Stomach (tissue), 9 donors: ENCODE data around the gene HMGXB3. TPM values are rescaled to one million over a fixed set of nuclear protein-coding genes. Genes with fewer than 3 reads are reported as not detected.

Experiments
- DNase-seq, 2 donors: peaks; one replicate each; pipeline versions ENCODE4 v3.0.0 to v3.0.0-alpha.2; 2013 to 2019
- H3K27ac ChIP-seq, 5 donors: fragments of 200-600 bp in 4 of 5; sonication (generic) in 4 of 5; one replicate each; pipeline ENCODE4 v1.5.1; 2013 to 2019; ENCODE audit warnings: mild to moderate bottlenecking in 1 of 5, moderate library complexity in 1 of 5
- H3K27me3 ChIP-seq, 3 donors: fragments of 200-600 bp; sonication (generic); one replicate each; pipeline ENCODE4 v1.5.1; 2017 to 2019; ENCODE audit warnings: mixed run types in 1 of 3
- H3K36me3 ChIP-seq, 4 donors: fragments of 200-600 bp; sonication (generic); 1 replicate in 3 of 4; 2 replicates in 1 of 4; pipeline ENCODE4 v1.5.1; 2016 to 2019
- H3K4me1 ChIP-seq, 4 donors: fragments of 200-600 bp; sonication (generic); one replicate each; pipeline ENCODE4 v1.5.1; 2016 to 2019
- H3K4me3 ChIP-seq, 4 donors: fragments of 200-600 bp; sonication (generic) in 3 of 4; one replicate each; pipeline ENCODE4 v1.5.1; 2016 to 2019; ENCODE audit warnings: mild to moderate bottlenecking in 1 of 4
- H3K9me3 ChIP-seq, 4 donors: fragments of 200-600 bp; sonication (generic); one replicate each; pipeline ENCODE4 v1.5.1; 2016 to 2019
- EP300 ChIP-seq: sonication (generic); formaldehyde crosslinking; IDR thresholded peaks from one replicate; pipeline ENCODE4 v1.6.1; 2017; ENCODE audit warnings: antibody characterized with exemption
- POLR2A ChIP-seq, 4 donors: fragments of 450-650 bp; IDR thresholded peaks; one replicate each; pipeline ENCODE4 v1.6.1; 2016; ENCODE audit warnings: antibody characterized with exemption in 4 of 4, control low read depth in 2 of 4, mild to moderate bottlenecking in 1 of 4, moderate library complexity in 1 of 4
- POLR2AphosphoS5 ChIP-seq, 3 donors: sonication (generic); formaldehyde crosslinking; IDR thresholded peaks; one replicate each; pipeline ENCODE4 v1.6.1; 2016; ENCODE audit warnings: antibody characterized with exemption in 3 of 3
- WGBS, 5 donors: extraction: QIAGEN DNeasy Blood & Tissue Kit in 3 of 5; methylation state at CpG; one replicate each; pipeline versions ENCODE4 v1.1.5 to v1.1.7; 2013 to 2018; 5-methylcytosine and 5-hydroxymethylcytosine counted together
- intact Hi-C: fragments of 100-400 bp; cut with DNase I; formaldehyde crosslinking; loops from one replicate; pipeline ENCODE4 v1.15.1; 2023; ENCODE audit warnings: low total_unique reads
- polyA plus RNA-seq, 3 donors: library from polyadenylated mRNA; stranded (reverse); fragments of 200-250 nt; gene quantifications; one replicate each; pipeline ENCODE4 v1.2.3, GENCODE V29; 2013
- total RNA-seq, 5 donors: library from RNA; depleted of rRNA; stranded (reverse); fragments of >200 nt; gene quantifications; one replicate each; pipeline versions ENCODE4 v1.1.0 to v1.2.3, GENCODE V29; 2014 to 2016
- TF ChIP-seq, protein P1 (sequence below), 7 experiments: fragments of 450-650 bp in 4 of 7; fragments of 200-600 bp in 3 of 7; sonication (generic) in 3 of 7; IDR thresholded peaks; one replicate each; pipeline ENCODE4 v1.5.1; 2016 to 2019; ENCODE audit warnings: antibody characterized with exemption in 7 of 7, control low read depth in 2 of 7, mild to moderate bottlenecking in 1 of 7
- donor health status: healthy with polysubstance abuse.
- donor health status: Bipolar disorder and iron deficiency.
- donor health status: healthy.

The HMGXB3 gene
- total and polyA plus RNA-seq, 8 donors: 7.9 to 90.6 (median 32.6) TPM

DNA sequence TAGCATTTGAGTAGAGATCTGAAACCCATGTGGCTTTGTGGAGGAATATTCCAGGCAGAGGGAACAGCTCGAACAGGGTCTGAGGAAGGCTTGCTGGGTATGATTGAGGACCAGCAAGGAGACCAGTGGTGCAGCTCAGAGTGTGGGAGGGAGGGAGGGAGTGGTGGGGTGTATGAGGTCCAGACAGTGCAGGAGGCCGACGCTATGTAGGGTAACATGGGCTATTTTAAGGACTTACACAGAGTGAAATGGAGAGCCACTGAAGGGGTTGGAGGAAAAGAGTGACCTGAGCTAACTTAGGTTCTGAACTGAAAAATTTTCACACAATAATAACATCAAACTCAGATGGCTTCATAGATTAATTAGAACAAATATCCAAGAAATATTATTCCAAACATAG lies 41.9 kb downstream of the HMGXB3 start:
- Histone ChIP-seq H3K4me1 (peaks cover 5 to 22% (median 13%) of the 10 kb centered on the region in 4 donors), H3K4me3 (no peak overlapping the region), H3K27ac (no peak overlapping the region), H3K36me3 (peaks cover 70 to 100% (median 97%) of the 10 kb centered on the region in 4 donors), H3K9me3 (no peaks in the 10 kb centered on the region), H3K27me3 (no peaks in the 10 kb centered on the region)
- TF ChIP-seq, protein P1, sequence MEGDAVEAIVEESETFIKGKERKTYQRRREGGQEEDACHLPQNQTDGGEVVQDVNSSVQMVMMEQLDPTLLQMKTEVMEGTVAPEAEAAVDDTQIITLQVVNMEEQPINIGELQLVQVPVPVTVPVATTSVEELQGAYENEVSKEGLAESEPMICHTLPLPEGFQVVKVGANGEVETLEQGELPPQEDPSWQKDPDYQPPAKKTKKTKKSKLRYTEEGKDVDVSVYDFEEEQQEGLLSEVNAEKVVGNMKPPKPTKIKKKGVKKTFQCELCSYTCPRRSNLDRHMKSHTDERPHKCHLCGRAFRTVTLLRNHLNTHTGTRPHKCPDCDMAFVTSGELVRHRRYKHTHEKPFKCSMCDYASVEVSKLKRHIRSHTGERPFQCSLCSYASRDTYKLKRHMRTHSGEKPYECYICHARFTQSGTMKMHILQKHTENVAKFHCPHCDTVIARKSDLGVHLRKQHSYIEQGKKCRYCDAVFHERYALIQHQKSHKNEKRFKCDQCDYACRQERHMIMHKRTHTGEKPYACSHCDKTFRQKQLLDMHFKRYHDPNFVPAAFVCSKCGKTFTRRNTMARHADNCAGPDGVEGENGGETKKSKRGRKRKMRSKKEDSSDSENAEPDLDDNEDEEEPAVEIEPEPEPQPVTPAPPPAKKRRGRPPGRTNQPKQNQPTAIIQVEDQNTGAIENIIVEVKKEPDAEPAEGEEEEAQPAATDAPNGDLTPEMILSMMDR (IDR thresholded peaks at IDR 0.05): no peak
- TF ChIP-seq POLR2A (IDR thresholded peaks at IDR 0.05) (no peak), EP300 (no peak), POLR2AphosphoS5 (IDR thresholded peaks at IDR 0.05) (no peak)
- intact Hi-C loops: no loop called here
- DNase-seq: no peak
- WGBS, 5 donors: 86 to 98% (median 92%) methylated on average over 3 of the region's 3 CpGs

DNA sequence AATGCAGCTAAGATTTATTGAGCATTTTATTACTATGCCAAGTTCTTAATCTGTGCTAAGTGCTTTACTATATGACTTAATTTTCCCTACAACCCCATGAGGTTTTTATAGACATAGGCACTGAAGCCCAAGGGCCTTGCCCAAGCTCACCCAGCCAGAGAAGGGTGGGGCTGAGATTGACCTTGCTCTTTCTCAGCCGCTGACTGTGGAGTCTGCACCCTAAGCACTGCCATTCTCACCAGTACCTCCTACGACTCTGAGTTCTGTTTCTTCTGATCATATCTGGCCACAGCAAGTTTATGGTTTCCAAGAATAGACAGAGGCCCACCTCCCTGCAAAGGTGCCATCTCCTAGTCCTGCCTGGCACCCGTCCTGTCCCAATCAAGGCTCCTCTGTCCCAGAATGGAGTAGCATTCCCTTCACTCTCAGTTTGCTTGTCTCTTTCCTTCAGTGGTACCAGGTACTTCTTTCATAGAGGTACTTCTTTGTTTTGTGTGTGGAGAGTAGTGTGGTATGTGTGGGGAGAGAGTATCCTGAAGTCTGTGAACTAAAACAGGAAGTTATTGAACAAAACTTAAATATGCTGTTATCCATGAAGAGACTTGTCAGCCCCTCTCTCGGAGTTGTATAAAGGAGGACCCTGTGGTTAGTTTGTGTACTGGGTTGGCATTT lies 43.3 kb downstream of the HMGXB3 start:
- Histone ChIP-seq H3K36me3 (peaks cover 75 to 100% (median 97%) of the 10 kb centered on the region in 4 donors), H3K4me1 (peaks cover 5 to 18% (median 10%) of the 10 kb centered on the region in 4 donors), H3K27me3 (no peaks in the 10 kb centered on the region), H3K4me3 (no peak overlapping the region), H3K27ac (no peak overlapping the region), H3K9me3 (no peaks in the 10 kb centered on the region)
- DNase-seq: peak in 1 of 2 donors; percentile 42
- intact Hi-C loops: no loop called here
- WGBS, 5 donors: 51 to 67% (median 60%) methylated on average over 4 of the region's 4 CpGs
- no peak for TF ChIP-seq EP300
- no peak for TF ChIP-seq POLR2A (IDR thresholded peaks at IDR 0.05)
- TF ChIP-seq POLR2AphosphoS5 (IDR thresholded peaks at IDR 0.05): no peak
- TF ChIP-seq, protein P1 (IDR thresholded peaks at IDR 0.05): no peak

DNA sequence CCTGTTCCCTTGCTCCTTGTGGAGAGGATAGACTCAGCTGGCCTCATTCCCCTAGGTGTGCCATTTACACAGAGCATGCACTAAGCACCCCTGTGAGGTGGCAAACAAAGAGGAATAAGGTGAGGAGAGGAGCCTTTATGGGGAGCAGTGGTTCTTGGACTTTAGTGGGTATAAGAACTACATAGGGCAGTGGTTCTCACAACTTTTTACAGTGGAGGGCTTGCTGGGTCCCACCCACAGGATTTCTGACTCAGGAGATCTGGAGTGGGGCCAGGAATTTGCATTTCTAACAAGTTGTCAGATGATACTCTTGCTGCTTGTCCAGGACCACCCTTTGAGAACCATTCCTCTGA lies 43.8 kb downstream of the HMGXB3 start:
- TF ChIP-seq, protein P1 (IDR thresholded peaks at IDR 0.05): no peak
- TF ChIP-seq EP300 (no peak), POLR2A (IDR thresholded peaks at IDR 0.05) (no peak), POLR2AphosphoS5 (IDR thresholded peaks at IDR 0.05) (no peak)
- H3K36me3 ChIP-seq: peaks cover 78 to 100% (median 99%) of the 10 kb centered on the region in 4 donors
- peaks cover 5 to 17% (median 10%) of the 10 kb centered on the region in 4 donors for H3K4me1 ChIP-seq
- no peak for DNase-seq
- H3K27me3 ChIP-seq: no peaks in the 10 kb centered on the region
- no peaks in the 10 kb centered on the region for H3K9me3 ChIP-seq
- no peak overlapping the region for H3K4me3 ChIP-seq
- intact Hi-C loops: no loop called here
- H3K27ac ChIP-seq: no peak overlapping the region

DNA sequence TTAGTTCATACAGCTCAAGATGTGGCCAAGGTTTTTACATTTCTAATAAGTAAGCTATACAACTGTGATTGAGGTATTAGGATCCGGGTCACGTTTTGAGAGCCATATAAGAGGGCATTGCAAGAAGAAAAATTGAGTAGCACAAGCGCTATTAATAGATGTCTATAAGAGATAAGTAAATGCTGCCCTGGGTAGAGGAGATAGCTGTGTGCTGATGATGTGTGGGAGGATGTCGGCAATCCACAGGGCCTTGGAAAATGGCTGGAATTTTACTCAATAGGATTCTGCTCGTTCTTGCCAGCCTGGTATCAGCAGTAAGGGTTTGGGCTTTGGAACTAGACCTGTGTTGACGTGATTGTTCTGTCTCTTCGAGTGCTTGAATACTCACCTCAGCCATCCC lies 44.2 kb downstream of the HMGXB3 start:
- no peak overlapping the region for H3K27ac ChIP-seq
- no peaks in the 10 kb centered on the region for H3K9me3 ChIP-seq
- intact Hi-C loops: no loop called here
- H3K36me3 ChIP-seq: peaks cover 80 to 100% (median 100%) of the 10 kb centered on the region in 4 donors
- no peak for DNase-seq
- 77 to 94% (median 88%) methylated on average over 7 of the region's 7 CpGs for WGBS, 5 donors
- peaks cover 5 to 17% (median 10%) of the 10 kb centered on the region in 4 donors for H3K4me1 ChIP-seq
- no peak overlapping the region for H3K4me3 ChIP-seq
- TF ChIP-seq POLR2AphosphoS5 (IDR thresholded peaks at IDR 0.05) (no peak), POLR2A (IDR thresholded peaks at IDR 0.05) (no peak), EP300 (no peak)
- TF ChIP-seq, protein P1 (IDR thresholded peaks at IDR 0.05): no peak
- H3K27me3 ChIP-seq: no peaks in the 10 kb centered on the region
